ENCODE measurements around the gene PKP4. TPM values are rescaled to one million over a fixed set of nuclear protein-coding genes. Genes with fewer than 3 reads are reported as not detected.

Gene PKP4
- total RNA-seq, 6 donors from 2014 or later = 37.5 to 160 (median 60.8) TPM

DNA sequence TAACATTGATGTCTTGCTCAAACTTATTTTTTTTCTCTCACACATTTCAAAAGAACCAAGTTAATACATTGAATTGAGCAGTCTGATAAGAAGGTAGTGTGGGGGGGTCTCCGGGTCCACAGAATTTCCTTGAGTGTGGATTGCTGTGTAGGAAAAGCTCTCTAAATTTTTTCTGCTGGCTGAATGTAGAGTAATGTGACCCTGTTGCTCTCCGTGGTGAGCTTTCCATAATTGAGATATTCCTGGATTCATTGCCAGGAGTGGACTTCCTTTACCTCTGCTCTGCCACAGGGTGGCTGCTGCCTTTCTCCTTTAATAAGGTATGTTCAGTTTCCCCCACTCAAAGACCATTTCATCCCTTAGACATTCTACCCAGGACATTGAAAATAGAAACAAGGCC lies 50.9 kb downstream of the PKP4 start:
- DNase-seq = no peak
- no peaks in the 10 kb centered on the region for H3K9me3 ChIP-seq
- WGBS, 2 donors = 78 to 85% methylated on average over 2 of the region's 2 CpGs
- H3K27ac ChIP-seq = no peak overlapping the region
- no peaks in the 10 kb centered on the region for H3K27me3 ChIP-seq
- no peak for ATAC-seq (ENCODE audit: low FRiP score in 2 of 2)
- TF ChIP-seq POLR2A (IDR thresholded peaks at IDR 0.05) (no peak), POLR2AphosphoS5 (IDR thresholded peaks at IDR 0.05) (no peak), EP300 (IDR thresholded peaks at IDR 0.05) (no peak)
- TF ChIP-seq, protein P1, sequence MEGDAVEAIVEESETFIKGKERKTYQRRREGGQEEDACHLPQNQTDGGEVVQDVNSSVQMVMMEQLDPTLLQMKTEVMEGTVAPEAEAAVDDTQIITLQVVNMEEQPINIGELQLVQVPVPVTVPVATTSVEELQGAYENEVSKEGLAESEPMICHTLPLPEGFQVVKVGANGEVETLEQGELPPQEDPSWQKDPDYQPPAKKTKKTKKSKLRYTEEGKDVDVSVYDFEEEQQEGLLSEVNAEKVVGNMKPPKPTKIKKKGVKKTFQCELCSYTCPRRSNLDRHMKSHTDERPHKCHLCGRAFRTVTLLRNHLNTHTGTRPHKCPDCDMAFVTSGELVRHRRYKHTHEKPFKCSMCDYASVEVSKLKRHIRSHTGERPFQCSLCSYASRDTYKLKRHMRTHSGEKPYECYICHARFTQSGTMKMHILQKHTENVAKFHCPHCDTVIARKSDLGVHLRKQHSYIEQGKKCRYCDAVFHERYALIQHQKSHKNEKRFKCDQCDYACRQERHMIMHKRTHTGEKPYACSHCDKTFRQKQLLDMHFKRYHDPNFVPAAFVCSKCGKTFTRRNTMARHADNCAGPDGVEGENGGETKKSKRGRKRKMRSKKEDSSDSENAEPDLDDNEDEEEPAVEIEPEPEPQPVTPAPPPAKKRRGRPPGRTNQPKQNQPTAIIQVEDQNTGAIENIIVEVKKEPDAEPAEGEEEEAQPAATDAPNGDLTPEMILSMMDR (IDR thresholded peaks at IDR 0.05) = no peak
- no peak overlapping the region for H3K4me3 ChIP-seq
- H3K4me1 ChIP-seq = peaks cover 3 to 23% (median 11%) of the 10 kb centered on the region in 4 donors
- H3K36me3 ChIP-seq = no peaks in the 10 kb centered on the region

DNA sequence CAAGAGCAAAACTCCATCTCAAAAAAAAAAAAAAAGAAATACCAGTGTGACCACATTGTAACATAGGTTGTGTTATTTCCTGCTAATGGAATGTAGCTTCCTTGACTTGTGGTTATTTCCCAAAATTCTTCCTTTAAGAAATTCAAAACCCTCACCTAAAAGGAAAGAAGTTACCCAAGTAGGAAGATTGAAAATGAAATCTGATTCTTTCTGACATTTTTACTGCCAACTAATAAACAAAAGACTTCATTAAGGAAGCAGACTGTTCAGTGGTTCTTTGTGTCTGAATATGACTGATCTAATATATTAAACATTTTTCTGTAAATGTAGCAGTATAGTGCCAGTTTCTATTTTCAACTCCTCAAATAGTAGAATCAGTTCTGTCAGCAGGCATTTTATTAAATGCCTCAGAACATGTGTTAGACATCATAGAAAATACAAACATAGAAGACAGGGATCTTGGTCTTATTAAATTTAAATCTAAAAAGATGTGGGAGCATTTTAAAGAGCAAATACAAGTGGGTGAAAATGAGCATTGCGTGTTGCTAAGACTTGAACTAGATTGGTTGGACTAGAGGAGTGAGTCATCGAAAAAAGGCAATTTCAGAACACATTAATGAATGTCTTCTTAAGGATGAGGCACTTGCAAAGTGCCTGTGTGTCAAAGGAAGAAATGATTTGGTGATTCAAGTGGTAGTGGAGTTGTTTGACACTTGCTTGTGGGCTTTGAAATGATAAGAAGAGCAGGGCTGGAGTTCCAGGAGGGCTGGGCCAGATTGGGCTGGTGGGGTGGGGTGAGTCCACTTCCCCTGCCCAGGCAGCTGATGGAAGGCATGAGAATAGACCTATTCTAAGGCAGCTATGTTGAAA lies 53.4 kb downstream of the PKP4 start:
- Histone ChIP-seq H3K9me3 (no peaks in the 10 kb centered on the region), H3K4me1 (peaks cover 0 to 20% (median 5%) of the 10 kb centered on the region in 4 donors), H3K27ac (peak overlapping the region in 1 of 4 donors; percentile 48), H3K27me3 (no peaks in the 10 kb centered on the region), H3K36me3 (no peaks in the 10 kb centered on the region), H3K4me3 (no peak overlapping the region)
- DNase-seq (no peak), ATAC-seq (ENCODE audit: low FRiP score in 2 of 2) (no peak)
- TF ChIP-seq EP300 (IDR thresholded peaks at IDR 0.05) (no peak), POLR2AphosphoS5 (IDR thresholded peaks at IDR 0.05) (no peak), POLR2A (IDR thresholded peaks at IDR 0.05) (no peak)
- TF ChIP-seq, protein P1 (IDR thresholded peaks at IDR 0.05) = no peak
- 74 to 78% methylated on average over 2 of the region's 2 CpGs for WGBS, 2 donors

DNA sequence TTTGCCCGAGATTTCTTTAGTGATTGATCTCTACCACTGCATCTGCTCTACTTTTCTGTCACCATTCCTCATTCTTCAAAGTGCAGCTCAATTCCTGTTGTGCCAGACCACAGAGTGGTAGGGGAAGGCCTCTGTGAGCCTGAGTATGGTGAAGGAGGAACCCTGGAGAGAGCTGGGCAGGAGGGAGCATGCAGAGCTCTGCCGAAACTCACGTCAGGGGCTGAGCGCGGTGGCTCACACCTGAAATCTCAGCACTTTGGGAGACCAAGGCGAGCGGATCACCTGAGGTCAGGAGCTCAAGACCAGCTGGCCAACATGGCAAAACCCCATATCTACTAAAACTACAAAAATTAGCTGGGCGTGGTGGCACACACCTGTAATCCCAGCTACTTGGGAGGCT lies 54.1 kb downstream of the PKP4 start:
- 97 to 98% methylated on average over 8 of the region's 8 CpGs for WGBS, 2 donors
- no peak overlapping the region for H3K4me3 ChIP-seq
- H3K4me1 ChIP-seq = peaks cover 0 to 13% (median 5%) of the 10 kb centered on the region in 4 donors
- DNase-seq (no peak), ATAC-seq (ENCODE audit: low FRiP score in 2 of 2) (no peak)
- no peaks in the 10 kb centered on the region for H3K9me3 ChIP-seq
- no peaks in the 10 kb centered on the region for H3K27me3 ChIP-seq
- no peak overlapping the region for H3K27ac ChIP-seq
- TF ChIP-seq POLR2AphosphoS5 (IDR thresholded peaks at IDR 0.05) (no peak), POLR2A (IDR thresholded peaks at IDR 0.05) (no peak), EP300 (IDR thresholded peaks at IDR 0.05) (no peak)
- TF ChIP-seq, protein P1 (IDR thresholded peaks at IDR 0.05) = no peak
- H3K36me3 ChIP-seq = no peaks in the 10 kb centered on the region

DNA sequence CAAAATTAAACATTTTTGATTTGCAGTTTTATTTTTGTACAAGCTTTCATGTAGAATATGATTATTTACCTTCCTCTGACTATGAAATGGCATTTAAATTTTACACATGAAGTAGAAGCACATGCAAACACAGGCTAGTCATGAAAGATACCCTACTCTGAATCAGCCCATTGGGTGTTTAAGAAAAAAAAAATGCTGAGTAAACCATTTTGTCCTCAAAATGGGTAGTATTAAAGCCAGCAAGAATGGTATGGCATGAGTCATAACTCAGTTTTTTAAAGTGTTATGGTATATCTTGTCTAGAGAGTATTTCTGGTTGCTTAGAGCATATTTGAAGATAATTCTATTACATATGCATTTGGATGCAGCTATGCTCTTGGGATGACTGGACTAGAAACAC lies 55.0 kb downstream of the PKP4 start:
- DNase-seq (no peak), ATAC-seq (ENCODE audit: low FRiP score in 2 of 2) (no peak)
- no peaks in the 10 kb centered on the region for H3K27me3 ChIP-seq
- no peak overlapping the region for H3K4me3 ChIP-seq
- no peaks in the 10 kb centered on the region for H3K9me3 ChIP-seq
- no peak for TF ChIP-seq POLR2AphosphoS5 (IDR thresholded peaks at IDR 0.05)
- no peak for TF ChIP-seq POLR2A (IDR thresholded peaks at IDR 0.05)
- TF ChIP-seq, protein P1 (IDR thresholded peaks at IDR 0.05) = no peak
- no peak for TF ChIP-seq EP300 (IDR thresholded peaks at IDR 0.05)
- no peak overlapping the region for H3K27ac ChIP-seq
- H3K36me3 ChIP-seq = no peaks in the 10 kb centered on the region
- peaks cover 0 to 10% (median 4%) of the 10 kb centered on the region in 4 donors for H3K4me1 ChIP-seq
